K562 (cell line): Measurements from ENCODE around the gene LIPE. TPM values are rescaled to one million over a fixed set of nuclear protein-coding genes. Genes with fewer than 3 reads are reported as not detected.

Source experiments
- L3MBTL2 ChIP-seq: fragments of 450-650 bp; IDR thresholded peaks from 2 replicates; pipeline ENCODE4 v1.6.1; 2016; ENCODE audit warnings: mild to moderate bottlenecking, moderate library complexity
- ZNF717 ChIP-seq: fragments of 250-450 bp; sonication (Bioruptor Pico); IDR thresholded peaks from 2 replicates; pipeline ENCODE4 v1.5.0; 2021
- polyA plus RNA-seq, 8 experiments: library from polyadenylated mRNA; depleted of rRNA in 4 of 8; stranded (reverse) in 5 of 8; unstranded in 3 of 8; fragments of >200 nt; fragmentation: Nextera tagmentation in 2 of 8; fragmentation: Illumina TruSeq in 1 of 8; extraction: Ambion mirVana in 2 of 8; extraction: Trizol in 1 of 8; gene quantifications; 2 replicates each; pipeline versions ENCODE4 v1.2.1 to v1.2.3, GENCODE V29; 2011 to 2014; ENCODE audit warnings: inconsistent platforms in 1 of 8, missing spikeins in 1 of 8
- total RNA-seq, 7 experiments: library from RNA; depleted of rRNA in 6 of 7; stranded (reverse); fragments of >200 nt in 6 of 7; fragmentation: Illumina TruSeq in 2 of 7; extraction: Trizol in 2 of 7; gene quantifications; 2 replicates each; pipeline versions ENCODE4 v1.2.1 to v1.2.3, GENCODE V29; 2011 to 2021; ENCODE audit warnings: low replicate concordance in 1 of 7
- TF ChIP-seq, protein P1 (sequence below): fragments of 450-650 bp; IDR thresholded peaks from 2 replicates; pipeline ENCODE4 v1.6.1; 2016; ENCODE audit warnings: mild to moderate bottlenecking, moderate library complexity
- TF ChIP-seq, protein P2 (sequence below): fragments of 250-450 bp; sonication (Bioruptor Pico); IDR thresholded peaks from 2 replicates; pipeline ENCODE4 v1.4.0; 2020; ENCODE audit warnings: borderline replicate concordance
- TF ChIP-seq, protein P3 (sequence below), 2 experiments: IDR thresholded peaks; 2 replicates each; pipeline ENCODE4 v1.6.1; 2011; ENCODE audit warnings: borderline replicate concordance in 1 of 2, control low read depth in 1 of 2, low read depth in 1 of 2, low read length in 1 of 2, mild to moderate bottlenecking in 1 of 2, mixed read lengths in 1 of 2, moderate library complexity in 1 of 2; ENCODE audit not compliant: insufficient read depth in 1 of 2, insufficient read length in 1 of 2, poor library complexity in 1 of 2, severe bottlenecking in 1 of 2; ENCODE audit errors: extremely low read depth in 1 of 2

Gene LIPE
- total and polyA plus RNA-seq, 9 of the 15 experiments (the other 6 are each of a cell fraction or from before 2014, with no cell fraction given), result 0.22 TPM; not detected in 8

GRCh38 chr19:42423462-42424344 is 3.5 kb downstream of the LIPE start (continued):
- TF ChIP-seq ZNF717 (CRISPR knock-in tag), result no peak
- peak; percentile 87 for TF ChIP-seq L3MBTL2
- TF ChIP-seq, protein P1, sequence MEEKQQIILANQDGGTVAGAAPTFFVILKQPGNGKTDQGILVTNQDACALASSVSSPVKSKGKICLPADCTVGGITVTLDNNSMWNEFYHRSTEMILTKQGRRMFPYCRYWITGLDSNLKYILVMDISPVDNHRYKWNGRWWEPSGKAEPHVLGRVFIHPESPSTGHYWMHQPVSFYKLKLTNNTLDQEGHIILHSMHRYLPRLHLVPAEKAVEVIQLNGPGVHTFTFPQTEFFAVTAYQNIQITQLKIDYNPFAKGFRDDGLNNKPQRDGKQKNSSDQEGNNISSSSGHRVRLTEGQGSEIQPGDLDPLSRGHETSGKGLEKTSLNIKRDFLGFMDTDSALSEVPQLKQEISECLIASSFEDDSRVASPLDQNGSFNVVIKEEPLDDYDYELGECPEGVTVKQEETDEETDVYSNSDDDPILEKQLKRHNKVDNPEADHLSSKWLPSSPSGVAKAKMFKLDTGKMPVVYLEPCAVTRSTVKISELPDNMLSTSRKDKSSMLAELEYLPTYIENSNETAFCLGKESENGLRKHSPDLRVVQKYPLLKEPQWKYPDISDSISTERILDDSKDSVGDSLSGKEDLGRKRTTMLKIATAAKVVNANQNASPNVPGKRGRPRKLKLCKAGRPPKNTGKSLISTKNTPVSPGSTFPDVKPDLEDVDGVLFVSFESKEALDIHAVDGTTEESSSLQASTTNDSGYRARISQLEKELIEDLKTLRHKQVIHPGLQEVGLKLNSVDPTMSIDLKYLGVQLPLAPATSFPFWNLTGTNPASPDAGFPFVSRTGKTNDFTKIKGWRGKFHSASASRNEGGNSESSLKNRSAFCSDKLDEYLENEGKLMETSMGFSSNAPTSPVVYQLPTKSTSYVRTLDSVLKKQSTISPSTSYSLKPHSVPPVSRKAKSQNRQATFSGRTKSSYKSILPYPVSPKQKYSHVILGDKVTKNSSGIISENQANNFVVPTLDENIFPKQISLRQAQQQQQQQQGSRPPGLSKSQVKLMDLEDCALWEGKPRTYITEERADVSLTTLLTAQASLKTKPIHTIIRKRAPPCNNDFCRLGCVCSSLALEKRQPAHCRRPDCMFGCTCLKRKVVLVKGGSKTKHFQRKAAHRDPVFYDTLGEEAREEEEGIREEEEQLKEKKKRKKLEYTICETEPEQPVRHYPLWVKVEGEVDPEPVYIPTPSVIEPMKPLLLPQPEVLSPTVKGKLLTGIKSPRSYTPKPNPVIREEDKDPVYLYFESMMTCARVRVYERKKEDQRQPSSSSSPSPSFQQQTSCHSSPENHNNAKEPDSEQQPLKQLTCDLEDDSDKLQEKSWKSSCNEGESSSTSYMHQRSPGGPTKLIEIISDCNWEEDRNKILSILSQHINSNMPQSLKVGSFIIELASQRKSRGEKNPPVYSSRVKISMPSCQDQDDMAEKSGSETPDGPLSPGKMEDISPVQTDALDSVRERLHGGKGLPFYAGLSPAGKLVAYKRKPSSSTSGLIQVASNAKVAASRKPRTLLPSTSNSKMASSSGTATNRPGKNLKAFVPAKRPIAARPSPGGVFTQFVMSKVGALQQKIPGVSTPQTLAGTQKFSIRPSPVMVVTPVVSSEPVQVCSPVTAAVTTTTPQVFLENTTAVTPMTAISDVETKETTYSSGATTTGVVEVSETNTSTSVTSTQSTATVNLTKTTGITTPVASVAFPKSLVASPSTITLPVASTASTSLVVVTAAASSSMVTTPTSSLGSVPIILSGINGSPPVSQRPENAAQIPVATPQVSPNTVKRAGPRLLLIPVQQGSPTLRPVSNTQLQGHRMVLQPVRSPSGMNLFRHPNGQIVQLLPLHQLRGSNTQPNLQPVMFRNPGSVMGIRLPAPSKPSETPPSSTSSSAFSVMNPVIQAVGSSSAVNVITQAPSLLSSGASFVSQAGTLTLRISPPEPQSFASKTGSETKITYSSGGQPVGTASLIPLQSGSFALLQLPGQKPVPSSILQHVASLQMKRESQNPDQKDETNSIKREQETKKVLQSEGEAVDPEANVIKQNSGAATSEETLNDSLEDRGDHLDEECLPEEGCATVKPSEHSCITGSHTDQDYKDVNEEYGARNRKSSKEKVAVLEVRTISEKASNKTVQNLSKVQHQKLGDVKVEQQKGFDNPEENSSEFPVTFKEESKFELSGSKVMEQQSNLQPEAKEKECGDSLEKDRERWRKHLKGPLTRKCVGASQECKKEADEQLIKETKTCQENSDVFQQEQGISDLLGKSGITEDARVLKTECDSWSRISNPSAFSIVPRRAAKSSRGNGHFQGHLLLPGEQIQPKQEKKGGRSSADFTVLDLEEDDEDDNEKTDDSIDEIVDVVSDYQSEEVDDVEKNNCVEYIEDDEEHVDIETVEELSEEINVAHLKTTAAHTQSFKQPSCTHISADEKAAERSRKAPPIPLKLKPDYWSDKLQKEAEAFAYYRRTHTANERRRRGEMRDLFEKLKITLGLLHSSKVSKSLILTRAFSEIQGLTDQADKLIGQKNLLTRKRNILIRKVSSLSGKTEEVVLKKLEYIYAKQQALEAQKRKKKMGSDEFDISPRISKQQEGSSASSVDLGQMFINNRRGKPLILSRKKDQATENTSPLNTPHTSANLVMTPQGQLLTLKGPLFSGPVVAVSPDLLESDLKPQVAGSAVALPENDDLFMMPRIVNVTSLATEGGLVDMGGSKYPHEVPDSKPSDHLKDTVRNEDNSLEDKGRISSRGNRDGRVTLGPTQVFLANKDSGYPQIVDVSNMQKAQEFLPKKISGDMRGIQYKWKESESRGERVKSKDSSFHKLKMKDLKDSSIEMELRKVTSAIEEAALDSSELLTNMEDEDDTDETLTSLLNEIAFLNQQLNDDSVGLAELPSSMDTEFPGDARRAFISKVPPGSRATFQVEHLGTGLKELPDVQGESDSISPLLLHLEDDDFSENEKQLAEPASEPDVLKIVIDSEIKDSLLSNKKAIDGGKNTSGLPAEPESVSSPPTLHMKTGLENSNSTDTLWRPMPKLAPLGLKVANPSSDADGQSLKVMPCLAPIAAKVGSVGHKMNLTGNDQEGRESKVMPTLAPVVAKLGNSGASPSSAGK, result peak; percentile 90; the same call in 1 of the 2 replicates
- TF ChIP-seq, protein P2, sequence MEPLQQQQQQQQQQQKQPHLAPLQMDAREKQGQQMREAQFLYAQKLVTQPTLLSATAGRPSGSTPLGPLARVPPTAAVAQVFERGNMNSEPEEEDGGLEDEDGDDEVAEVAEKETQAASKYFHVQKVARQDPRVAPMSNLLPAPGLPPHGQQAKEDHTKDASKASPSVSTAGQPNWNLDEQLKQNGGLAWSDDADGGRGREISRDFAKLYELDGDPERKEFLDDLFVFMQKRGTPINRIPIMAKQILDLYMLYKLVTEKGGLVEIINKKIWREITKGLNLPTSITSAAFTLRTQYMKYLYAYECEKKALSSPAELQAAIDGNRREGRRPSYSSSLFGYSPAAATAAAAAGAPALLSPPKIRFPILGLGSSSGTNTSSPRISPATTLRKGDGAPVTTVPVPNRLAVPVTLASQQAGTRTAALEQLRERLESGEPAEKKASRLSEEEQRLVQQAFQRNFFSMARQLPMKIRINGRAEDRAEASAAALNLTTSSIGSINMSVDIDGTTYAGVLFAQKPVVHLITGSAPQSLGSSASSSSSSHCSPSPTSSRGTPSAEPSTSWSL (CRISPR knock-in tag), result no peak
- TF ChIP-seq, protein P3, sequence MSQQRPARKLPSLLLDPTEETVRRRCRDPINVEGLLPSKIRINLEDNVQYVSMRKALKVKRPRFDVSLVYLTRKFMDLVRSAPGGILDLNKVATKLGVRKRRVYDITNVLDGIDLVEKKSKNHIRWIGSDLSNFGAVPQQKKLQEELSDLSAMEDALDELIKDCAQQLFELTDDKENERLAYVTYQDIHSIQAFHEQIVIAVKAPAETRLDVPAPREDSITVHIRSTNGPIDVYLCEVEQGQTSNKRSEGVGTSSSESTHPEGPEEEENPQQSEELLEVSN (IDR thresholded peaks at IDR 0.05; ENCODE audit: borderline replicate concordance in 1 of 2, extremely low read depth in 1 of 2, insufficient read depth in 1 of 2, insufficient read length in 1 of 2, low read depth in 1 of 2, low read length in 1 of 2, poor library complexity in 1 of 2, severe bottlenecking in 1 of 2), result peak; percentile 91 to 94
